B cell (primary cell): Measurements from ENCODE around the gene SLC6A4. TPM values are rescaled to one million over a fixed set of nuclear protein-coding genes. Genes with fewer than 3 reads are reported as not detected.

ENCODE experiments used
- ATAC-seq: fragments of 200-7000 bp; cut with Tn5 transposase; one replicate; pipeline ENCODE4 v1.10.0; 2021; ENCODE audit warnings: low read depth, mild to moderate bottlenecking, moderate number of reproducible peaks, moderate library complexity
- CTCF ChIA-PET: fragments of 350-600 bp; sonication (Branson Sonifier 250); formaldehyde crosslinking; loops from one replicate; lab custom pipeline; 2021; ENCODE audit warnings: antibody characterized with exemption, inconsistent platforms; lab: Charles Lee
- POLR2A ChIA-PET: fragments of 350-600 bp; sonication (Branson Sonifier 250); formaldehyde crosslinking; loops from one replicate; lab custom pipeline; 2021; ENCODE audit warnings: antibody characterized with exemption; lab: Charles Lee
- DNase-seq: peaks from one replicate; pipeline ENCODE4 v3.0.0; 2013
- H2AFZ ChIP-seq: 2 replicates; pipeline ENCODE4 v1.6.1; 2012; ENCODE audit warnings: mild to moderate bottlenecking, low read depth, low read length; ENCODE audit not compliant: insufficient read depth, poor library complexity, severe bottlenecking
- H3K27ac ChIP-seq, 2 donors: 1 replicate in 1 of 2; 2 replicates in 1 of 2; pipeline ENCODE4 v1.5.1; 2012 to 2013; ENCODE audit warnings: low read length in 2 of 2, mild to moderate bottlenecking in 2 of 2, moderate library complexity in 1 of 2
- H3K27me3 ChIP-seq, 4 experiments: fragments of 200-600 bp in 1 of 4; sonication (generic) in 1 of 4; replicated peaks in 1 of 4; 1 replicate in 2 of 4; 2 replicates in 2 of 4; pipeline versions ENCODE4 v1.6.1 to v1.7.0; 2013 to 2016; ENCODE audit warnings: low read length in 3 of 4, mild to moderate bottlenecking in 2 of 4, mixed read lengths in 1 of 4, moderate library complexity in 1 of 4; ENCODE audit not compliant: insufficient read depth in 4 of 4, control insufficient read depth in 3 of 4; ENCODE audit errors: control extremely low read depth in 1 of 4
- H3K36me3 ChIP-seq, 2 experiments: replicated peaks in 1 of 2; 1 replicate in 1 of 2; 2 replicates in 1 of 2; pipeline versions ENCODE4 v1.6.1 to v1.7.1; 2013; ENCODE audit warnings: low read length in 1 of 2; ENCODE audit not compliant: insufficient read depth in 2 of 2, control insufficient read depth in 1 of 2; ENCODE audit errors: control extremely low read depth in 1 of 2, extremely low read depth in 1 of 2
- H3K4me1 ChIP-seq, 2 donors: fragments of 200-600 bp in 1 of 2; sonication (generic) in 1 of 2; 1 replicate in 1 of 2; 2 replicates in 1 of 2; pipeline versions ENCODE4 v1.5.1 to v1.6.1; 2013 to 2017; ENCODE audit warnings: low read length in 2 of 2; ENCODE audit not compliant: control insufficient read depth in 2 of 2, insufficient read depth in 2 of 2
- H3K4me2 ChIP-seq: replicated peaks from 2 replicates; pipeline ENCODE3; 2012; ENCODE audit warnings: mild to moderate bottlenecking, low read depth, low read length; ENCODE audit not compliant: poor library complexity, severe bottlenecking
- H3K4me3 ChIP-seq, 5 experiments: fragments of 200-600 bp in 1 of 5; sonication (generic) in 1 of 5; 1 replicate in 3 of 5; 2 replicates in 2 of 5; pipeline versions ENCODE4 v1.5.1 to v1.7.0; 2011 to 2016; ENCODE audit warnings: low read length in 4 of 5, mild to moderate bottlenecking in 4 of 5, low read depth in 2 of 5, control low read depth in 1 of 5, moderate library complexity in 1 of 5; ENCODE audit not compliant: insufficient read depth in 1 of 5; ENCODE audit errors: control extremely low read depth in 1 of 5, extremely low read depth in 1 of 5
- H3K79me2 ChIP-seq: fragments of 200-600 bp; sonication (generic); one replicate; pipeline ENCODE4 v1.6.0; 2016; ENCODE audit warnings: low read length; ENCODE audit not compliant: control insufficient read depth, insufficient read depth
- H3K9ac ChIP-seq: fragments of 200-600 bp; sonication (generic); 2 replicates; pipeline ENCODE4 v1.6.1; 2017; ENCODE audit warnings: mild to moderate bottlenecking, low read length, moderate library complexity
- H3K9me3 ChIP-seq, 3 donors: one replicate each; pipeline versions ENCODE4 v1.6.1 to v1.7.1; 2013; ENCODE audit warnings: low read length in 2 of 3; ENCODE audit not compliant: control insufficient read depth in 2 of 3, insufficient read depth in 1 of 3; ENCODE audit errors: control extremely low read depth in 1 of 3
- H4K20me1 ChIP-seq: 2 replicates; pipeline ENCODE4 v1.6.0; 2012; ENCODE audit warnings: mild to moderate bottlenecking, low read length; ENCODE audit not compliant: insufficient read depth, control insufficient read depth, poor library complexity, severe bottlenecking
- H3K27ac Mint-ChIP-seq: one replicate; pipeline ENCODE4 v1.8.0; 2021; ENCODE audit warnings: mixed read lengths
- H3K27me3 Mint-ChIP-seq: one replicate; pipeline ENCODE4 v1.8.0; 2021; ENCODE audit warnings: mixed read lengths
- H3K4me1 Mint-ChIP-seq: one replicate; pipeline ENCODE4 v1.8.0; 2021; ENCODE audit warnings: mixed read lengths
- H3K4me3 Mint-ChIP-seq: one replicate; pipeline ENCODE4 v1.8.0; 2021; ENCODE audit warnings: mixed read lengths
- H3K9me3 Mint-ChIP-seq: one replicate; pipeline ENCODE4 v1.8.0; 2022; ENCODE audit warnings: mixed read lengths; ENCODE audit not compliant: insufficient read depth
- CTCF ChIP-seq: fragments of 200-600 bp; IDR thresholded peaks from one replicate; pipeline ENCODE4 v1.8.0; 2022; ENCODE audit warnings: antibody characterized with exemption, mild to moderate bottlenecking
- EZH2 ChIP-seq: IDR thresholded peaks from 2 replicates; pipeline ENCODE4 v1.6.1; 2012; ENCODE audit warnings: borderline replicate concordance, low read depth, mild to moderate bottlenecking, moderate library complexity, low read length; ENCODE audit not compliant: insufficient read depth, poor library complexity, severe bottlenecking
- WGBS: methylation state at CpG from one replicate; pipeline ENCODE4 v1.1.5; 2013; ENCODE audit warnings: missing lambda C conversion rate; ENCODE audit not compliant: insufficient coverage; 5-methylcytosine and 5-hydroxymethylcytosine counted together
- intact Hi-C: fragments of 100-400 bp; cut with micrococcal nuclease; formaldehyde crosslinking; loops from one replicate; pipeline ENCODE4 v1.10.0; 2022
- polyA plus RNA-seq: library from polyadenylated mRNA; depleted of rRNA; stranded (reverse); fragments of >200 nt; gene quantifications from 2 replicates; pipeline ENCODE4 v1.2.3, GENCODE V29; 2012
- total RNA-seq, 2 donors: library from RNA; stranded (reverse); fragments of 120-200 nt in 1 of 2; gene quantifications; 1 replicate in 1 of 2; 2 replicates in 1 of 2; pipeline versions ENCODE4 v1.2.3 to v1.2.4, GENCODE V29; 2013 to 2022

The SLC6A4 gene
- total and polyA plus RNA-seq, 2 donors (not counting 1 experiment from before 2014, with no cell fraction given), result not detected

- Histone ChIP-seq H3K9ac (no peak overlapping the region), H4K20me1 (no peaks in the 10 kb centered on the region), H3K36me3 (peaks cover 1 to 43% of the 10 kb centered on the region in 2 experiments), H3K79me2 (no peaks in the 10 kb centered on the region), H2AFZ (no peak overlapping the region), H3K4me2 (no peak overlapping the region), H3K4me3 (no peak overlapping the region), H3K9me3 (no peaks in the 10 kb centered on the region), H3K27me3 (no peaks in the 10 kb centered on the region), H3K27ac (no peak overlapping the region), H3K4me1 (no peaks in the 10 kb centered on the region)
- Mint-ChIP-seq H3K27ac (no peak overlapping the region), H3K27me3 (no peaks in the 10 kb centered on the region), H3K9me3 (no peaks in the 10 kb centered on the region), H3K4me3 (no peak overlapping the region), H3K4me1 (no peaks in the 10 kb centered on the region)
- ChIA-PET CTCF (no interaction called here), POLR2A (no interaction called here)
- no CpG with 5 or more reads among the region's 5 CpGs for WGBS
- ATAC-seq (no peak), DNase-seq (no peak)
- TF ChIP-seq CTCF (no peak), EZH2 (no peak)
- intact Hi-C loops, result no loop called here
Observed at GRCh38 chr17:30256756-30257506, 21.4 kb upstream of the SLC6A4 start.

GRCh38 chr17:30254150-30254549, 18.7 kb upstream of the SLC6A4 start:
- no peak overlapping the region for H3K27ac Mint-ChIP-seq

More at GRCh38 chr17:30254150-30254549, 18.7 kb upstream of the SLC6A4 start:
- no peaks in the 10 kb centered on the region for H3K4me1 ChIP-seq
- ChIA-PET POLR2A (no interaction called here), CTCF (no interaction called here)
- no peak overlapping the region for H3K9ac ChIP-seq
- no peak overlapping the region for H3K4me2 ChIP-seq
- no peak overlapping the region for H3K4me3 ChIP-seq
- no peaks in the 10 kb centered on the region for H3K9me3 Mint-ChIP-seq
- H3K27me3 Mint-ChIP-seq, result no peaks in the 10 kb centered on the region
- intact Hi-C loops, result no loop called here
- H3K27me3 ChIP-seq, result no peaks in the 10 kb centered on the region
- WGBS, result 100% methylated on average over 1 of the region's 1 CpG
- H2AFZ ChIP-seq, result no peak overlapping the region
- H3K4me3 Mint-ChIP-seq, result no peak overlapping the region
- ATAC-seq (no peak), DNase-seq (no peak)
- no peaks in the 10 kb centered on the region for H3K79me2 ChIP-seq
- no peaks in the 10 kb centered on the region for H3K4me1 Mint-ChIP-seq
- no peak for TF ChIP-seq CTCF
- no peak for TF ChIP-seq EZH2
- peaks cover 0 to 40% of the 10 kb centered on the region in 2 experiments for H3K36me3 ChIP-seq
- no peaks in the 10 kb centered on the region for H4K20me1 ChIP-seq
- H3K27ac ChIP-seq, result no peak overlapping the region
- no peaks in the 10 kb centered on the region for H3K9me3 ChIP-seq
